HepG2 (cell line): ENCODE data around the gene BLVRA. TPM values are rescaled to one million over a fixed set of nuclear protein-coding genes. Genes with fewer than 3 reads are reported as not detected.

Experiments used
- GZF1 ChIP-seq: sonication (generic); formaldehyde crosslinking; IDR thresholded peaks from 2 replicates; pipeline ENCODE4 v1.5.1; 2020; ENCODE audit warnings: mild to moderate bottlenecking, missing genetic modification reagents
- HES4 ChIP-seq: sonication (generic); formaldehyde crosslinking; IDR thresholded peaks from 2 replicates; pipeline ENCODE4 v1.9.0; 2021; ENCODE audit warnings: mild to moderate bottlenecking, missing genetic modification reagents, borderline replicate concordance
- RBM39 ChIP-seq: fragments of 200-400 bp; formaldehyde crosslinking; IDR thresholded peaks from one replicate; pipeline ENCODE4 v1.6.1; 2018; ENCODE audit warnings: antibody characterized with exemption, mild to moderate bottlenecking, low read depth, low read length; ENCODE audit not compliant: poor library complexity, severe bottlenecking
- SOX13 ChIP-seq, 3 experiments: fragments of 450-650 bp in 1 of 3; sonication (generic) in 1 of 3; formaldehyde crosslinking in 1 of 3; IDR thresholded peaks in 2 of 3; conservative IDR thresholded peaks in 1 of 3; 2 replicates each; pipeline versions ENCODE4 v1.5.0 to v1.6.1; 2016 to 2020; ENCODE audit warnings: antibody characterized with exemption in 1 of 3, mild to moderate bottlenecking in 1 of 3, missing compliant biosample characterization in 1 of 3, missing genetic modification reagents in 1 of 3, moderate library complexity in 1 of 3
- STAG1 ChIP-seq: sonication (generic); formaldehyde crosslinking; IDR thresholded peaks from 2 replicates; pipeline ENCODE4 v1.4.0; 2020; ENCODE audit warnings: missing genetic modification reagents
- XBP1 ChIP-seq: sonication (generic); formaldehyde crosslinking; IDR thresholded peaks from 2 replicates; pipeline ENCODE4 v1.5.0; 2020; ENCODE audit warnings: missing genetic modification reagents
- ZFP62 ChIP-seq: sonication (generic); formaldehyde crosslinking; IDR thresholded peaks from 2 replicates; pipeline ENCODE4 v1.4.0; 2020; ENCODE audit warnings: missing genetic modification reagents
- ZNF326 ChIP-seq: sonication (generic); formaldehyde crosslinking; IDR thresholded peaks from 2 replicates; pipeline ENCODE4 v1.4.0; 2020; ENCODE audit warnings: missing genetic modification reagents, borderline replicate concordance
- ZNF761 ChIP-seq: sonication (generic); formaldehyde crosslinking; conservative IDR thresholded peaks from 2 replicates; pipeline ENCODE4 v1.4.0; 2020; ENCODE audit warnings: mild to moderate bottlenecking, missing genetic modification reagents
- polyA plus RNA-seq, 8 experiments: library from polyadenylated mRNA; depleted of rRNA in 3 of 8; stranded (reverse) in 7 of 8; unstranded in 1 of 8; fragments of >200 nt; fragmentation: Illumina TruSeq in 4 of 8; extraction: Trizol in 4 of 8; gene quantifications; 2 replicates each; pipeline versions ENCODE4 v1.2.1 to v1.2.3, GENCODE V29; 2011 to 2016; ENCODE audit warnings: low read depth in 4 of 8, missing spikeins in 1 of 8, mixed read lengths in 1 of 8; ENCODE audit not compliant: insufficient read depth in 1 of 8
- total RNA-seq, 5 experiments: library from RNA; depleted of rRNA; stranded (reverse); fragments of >200 nt; fragmentation: Illumina TruSeq; extraction: Trizol; gene quantifications; 2 replicates each; pipeline ENCODE4 v1.2.3, GENCODE V29; 2016; ENCODE audit warnings: low read depth in 1 of 5
- TF ChIP-seq, protein P1 (sequence below): sonication (generic); formaldehyde crosslinking; IDR thresholded peaks from 2 replicates; pipeline ENCODE4 v1.5.1; 2020; ENCODE audit warnings: missing genetic modification reagents, mild to moderate bottlenecking, borderline replicate concordance
- TF ChIP-seq, protein P2 (sequence below): sonication (generic); formaldehyde crosslinking; conservative IDR thresholded peaks from 2 replicates; pipeline ENCODE4 v1.4.0; 2020; ENCODE audit warnings: missing genetic modification reagents
- TF ChIP-seq, protein P3 (sequence below): IDR thresholded peaks from 2 replicates; pipeline ENCODE4 v1.6.1; 2012; ENCODE audit warnings: low read length, improper control_type of control experiment
- TF ChIP-seq, protein P4 (sequence below): sonication (generic); formaldehyde crosslinking; IDR thresholded peaks from 2 replicates; pipeline ENCODE4 v1.4.0; 2020; ENCODE audit warnings: missing genetic modification reagents
- TF ChIP-seq, protein P5 (sequence below): sonication (generic); formaldehyde crosslinking; conservative IDR thresholded peaks from 2 replicates; pipeline ENCODE4 v1.8.0; 2022; ENCODE audit warnings: mild to moderate bottlenecking, moderate library complexity, missing genetic modification reagents

Gene BLVRA
- total and polyA plus RNA-seq, 2 of the 13 experiments (the other 11 are each of a cell fraction or from before 2014, with no cell fraction given): 39.2 to 64.2 TPM

DNA sequence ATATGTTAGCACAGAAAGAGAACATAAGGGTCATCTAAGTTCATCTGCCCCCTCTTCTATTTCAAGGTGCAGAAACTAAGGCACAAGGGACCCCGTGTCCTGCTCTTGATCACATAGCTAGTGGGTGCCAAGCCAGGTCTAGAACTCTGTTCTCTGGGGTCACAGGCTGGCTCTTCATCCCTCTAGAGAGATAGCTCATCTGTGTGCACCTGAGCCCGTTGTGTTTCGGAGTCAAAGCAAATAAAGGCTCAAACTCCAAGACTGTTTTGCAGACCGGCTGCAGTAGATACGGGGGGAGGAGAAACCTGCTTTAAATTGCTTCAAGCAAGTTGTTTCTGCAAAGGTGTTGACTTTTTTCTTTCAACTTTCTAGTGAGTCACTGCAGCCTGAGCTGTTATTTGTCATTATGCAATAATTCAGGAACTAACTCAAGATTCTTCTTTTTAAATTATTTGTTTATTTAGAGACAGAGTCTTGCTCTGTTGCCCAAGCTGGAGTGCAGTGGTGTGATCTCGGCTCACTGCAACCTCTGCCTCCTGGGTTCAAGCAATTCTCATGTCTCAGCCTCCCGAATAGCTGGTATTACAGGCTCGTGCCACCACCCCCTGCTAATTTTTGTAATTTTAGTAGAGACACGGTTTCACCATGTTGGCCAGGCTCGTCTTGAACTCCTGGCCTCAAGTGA, 6.5 kb downstream of the BLVRA start (continued):
- TF ChIP-seq, protein P1, sequence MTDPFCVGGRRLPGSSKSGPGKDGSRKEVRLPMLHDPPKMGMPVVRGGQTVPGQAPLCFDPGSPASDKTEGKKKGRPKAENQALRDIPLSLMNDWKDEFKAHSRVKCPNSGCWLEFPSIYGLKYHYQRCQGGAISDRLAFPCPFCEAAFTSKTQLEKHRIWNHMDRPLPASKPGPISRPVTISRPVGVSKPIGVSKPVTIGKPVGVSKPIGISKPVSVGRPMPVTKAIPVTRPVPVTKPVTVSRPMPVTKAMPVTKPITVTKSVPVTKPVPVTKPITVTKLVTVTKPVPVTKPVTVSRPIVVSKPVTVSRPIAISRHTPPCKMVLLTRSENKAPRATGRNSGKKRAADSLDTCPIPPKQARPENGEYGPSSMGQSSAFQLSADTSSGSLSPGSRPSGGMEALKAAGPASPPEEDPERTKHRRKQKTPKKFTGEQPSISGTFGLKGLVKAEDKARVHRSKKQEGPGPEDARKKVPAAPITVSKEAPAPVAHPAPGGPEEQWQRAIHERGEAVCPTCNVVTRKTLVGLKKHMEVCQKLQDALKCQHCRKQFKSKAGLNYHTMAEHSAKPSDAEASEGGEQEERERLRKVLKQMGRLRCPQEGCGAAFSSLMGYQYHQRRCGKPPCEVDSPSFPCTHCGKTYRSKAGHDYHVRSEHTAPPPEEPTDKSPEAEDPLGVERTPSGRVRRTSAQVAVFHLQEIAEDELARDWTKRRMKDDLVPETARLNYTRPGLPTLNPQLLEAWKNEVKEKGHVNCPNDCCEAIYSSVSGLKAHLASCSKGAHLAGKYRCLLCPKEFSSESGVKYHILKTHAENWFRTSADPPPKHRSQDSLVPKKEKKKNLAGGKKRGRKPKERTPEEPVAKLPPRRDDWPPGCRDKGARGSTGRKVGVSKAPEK (CRISPR knock-in tag): no peak
- TF ChIP-seq, protein P2, sequence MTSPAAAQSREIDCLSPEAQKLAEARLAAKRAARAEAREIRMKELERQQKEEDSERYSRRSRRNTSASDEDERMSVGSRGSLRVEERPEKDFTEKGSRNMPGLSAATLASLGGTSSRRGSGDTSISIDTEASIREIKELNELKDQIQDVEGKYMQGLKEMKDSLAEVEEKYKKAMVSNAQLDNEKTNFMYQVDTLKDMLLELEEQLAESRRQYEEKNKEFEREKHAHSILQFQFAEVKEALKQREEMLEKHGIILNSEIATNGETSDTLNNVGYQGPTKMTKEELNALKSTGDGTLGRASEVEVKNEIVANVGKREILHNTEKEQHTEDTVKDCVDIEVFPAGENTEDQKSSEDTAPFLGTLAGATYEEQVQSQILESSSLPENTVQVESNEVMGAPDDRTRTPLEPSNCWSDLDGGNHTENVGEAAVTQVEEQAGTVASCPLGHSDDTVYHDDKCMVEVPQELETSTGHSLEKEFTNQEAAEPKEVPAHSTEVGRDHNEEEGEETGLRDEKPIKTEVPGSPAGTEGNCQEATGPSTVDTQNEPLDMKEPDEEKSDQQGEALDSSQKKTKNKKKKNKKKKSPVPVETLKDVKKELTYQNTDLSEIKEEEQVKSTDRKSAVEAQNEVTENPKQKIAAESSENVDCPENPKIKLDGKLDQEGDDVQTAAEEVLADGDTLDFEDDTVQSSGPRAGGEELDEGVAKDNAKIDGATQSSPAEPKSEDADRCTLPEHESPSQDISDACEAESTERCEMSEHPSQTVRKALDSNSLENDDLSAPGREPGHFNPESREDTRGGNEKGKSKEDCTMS (CRISPR knock-in tag): no peak
- no peak for TF ChIP-seq XBP1 (CRISPR knock-in tag)
- TF ChIP-seq RBM39: no peak
- TF ChIP-seq, protein P3, sequence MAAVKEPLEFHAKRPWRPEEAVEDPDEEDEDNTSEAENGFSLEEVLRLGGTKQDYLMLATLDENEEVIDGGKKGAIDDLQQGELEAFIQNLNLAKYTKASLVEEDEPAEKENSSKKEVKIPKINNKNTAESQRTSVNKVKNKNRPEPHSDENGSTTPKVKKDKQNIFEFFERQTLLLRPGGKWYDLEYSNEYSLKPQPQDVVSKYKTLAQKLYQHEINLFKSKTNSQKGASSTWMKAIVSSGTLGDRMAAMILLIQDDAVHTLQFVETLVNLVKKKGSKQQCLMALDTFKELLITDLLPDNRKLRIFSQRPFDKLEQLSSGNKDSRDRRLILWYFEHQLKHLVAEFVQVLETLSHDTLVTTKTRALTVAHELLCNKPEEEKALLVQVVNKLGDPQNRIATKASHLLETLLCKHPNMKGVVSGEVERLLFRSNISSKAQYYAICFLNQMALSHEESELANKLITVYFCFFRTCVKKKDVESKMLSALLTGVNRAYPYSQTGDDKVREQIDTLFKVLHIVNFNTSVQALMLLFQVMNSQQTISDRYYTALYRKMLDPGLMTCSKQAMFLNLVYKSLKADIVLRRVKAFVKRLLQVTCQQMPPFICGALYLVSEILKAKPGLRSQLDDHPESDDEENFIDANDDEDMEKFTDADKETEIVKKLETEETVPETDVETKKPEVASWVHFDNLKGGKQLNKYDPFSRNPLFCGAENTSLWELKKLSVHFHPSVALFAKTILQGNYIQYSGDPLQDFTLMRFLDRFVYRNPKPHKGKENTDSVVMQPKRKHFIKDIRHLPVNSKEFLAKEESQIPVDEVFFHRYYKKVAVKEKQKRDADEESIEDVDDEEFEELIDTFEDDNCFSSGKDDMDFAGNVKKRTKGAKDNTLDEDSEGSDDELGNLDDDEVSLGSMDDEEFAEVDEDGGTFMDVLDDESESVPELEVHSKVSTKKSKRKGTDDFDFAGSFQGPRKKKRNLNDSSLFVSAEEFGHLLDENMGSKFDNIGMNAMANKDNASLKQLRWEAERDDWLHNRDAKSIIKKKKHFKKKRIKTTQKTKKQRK: no peak
- TF ChIP-seq HES4 (CRISPR knock-in tag): no peak
- TF ChIP-seq GZF1 (CRISPR knock-in tag): no peak
- TF ChIP-seq ZNF761 (CRISPR knock-in tag): no peak
- TF ChIP-seq, protein P4, sequence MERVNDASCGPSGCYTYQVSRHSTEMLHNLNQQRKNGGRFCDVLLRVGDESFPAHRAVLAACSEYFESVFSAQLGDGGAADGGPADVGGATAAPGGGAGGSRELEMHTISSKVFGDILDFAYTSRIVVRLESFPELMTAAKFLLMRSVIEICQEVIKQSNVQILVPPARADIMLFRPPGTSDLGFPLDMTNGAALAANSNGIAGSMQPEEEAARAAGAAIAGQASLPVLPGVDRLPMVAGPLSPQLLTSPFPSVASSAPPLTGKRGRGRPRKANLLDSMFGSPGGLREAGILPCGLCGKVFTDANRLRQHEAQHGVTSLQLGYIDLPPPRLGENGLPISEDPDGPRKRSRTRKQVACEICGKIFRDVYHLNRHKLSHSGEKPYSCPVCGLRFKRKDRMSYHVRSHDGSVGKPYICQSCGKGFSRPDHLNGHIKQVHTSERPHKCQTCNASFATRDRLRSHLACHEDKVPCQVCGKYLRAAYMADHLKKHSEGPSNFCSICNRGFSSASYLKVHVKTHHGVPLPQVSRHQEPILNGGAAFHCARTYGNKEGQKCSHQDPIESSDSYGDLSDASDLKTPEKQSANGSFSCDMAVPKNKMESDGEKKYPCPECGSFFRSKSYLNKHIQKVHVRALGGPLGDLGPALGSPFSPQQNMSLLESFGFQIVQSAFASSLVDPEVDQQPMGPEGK: peak; percentile 70
- TF ChIP-seq, protein P5, sequence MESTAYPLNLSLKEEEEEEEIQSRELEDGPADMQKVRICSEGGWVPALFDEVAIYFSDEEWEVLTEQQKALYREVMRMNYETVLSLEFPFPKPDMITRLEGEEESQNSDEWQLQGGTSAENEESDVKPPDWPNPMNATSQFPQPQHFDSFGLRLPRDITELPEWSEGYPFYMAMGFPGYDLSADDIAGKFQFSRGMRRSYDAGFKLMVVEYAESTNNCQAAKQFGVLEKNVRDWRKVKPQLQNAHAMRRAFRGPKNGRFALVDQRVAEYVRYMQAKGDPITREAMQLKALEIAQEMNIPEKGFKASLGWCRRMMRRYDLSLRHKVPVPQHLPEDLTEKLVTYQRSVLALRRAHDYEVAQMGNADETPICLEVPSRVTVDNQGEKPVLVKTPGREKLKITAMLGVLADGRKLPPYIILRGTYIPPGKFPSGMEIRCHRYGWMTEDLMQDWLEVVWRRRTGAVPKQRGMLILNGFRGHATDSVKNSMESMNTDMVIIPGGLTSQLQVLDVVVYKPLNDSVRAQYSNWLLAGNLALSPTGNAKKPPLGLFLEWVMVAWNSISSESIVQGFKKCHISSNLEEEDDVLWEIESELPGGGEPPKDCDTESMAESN (CRISPR knock-in tag): no peak
- no peak for TF ChIP-seq STAG1 (CRISPR knock-in tag)
- no peak for TF ChIP-seq ZNF326
- no peak for TF ChIP-seq SOX13 (IDR thresholded peaks at IDR 0.05)
- TF ChIP-seq SOX13 (CRISPR knock-in tag; conservative IDR thresholded peaks at IDR 0.05 in 1 of 2, IDR thresholded peaks at IDR 0.05 in 1 of 2): peak in 1 of 2 experiments; percentile 61; a peak in 2 of 4 replicates
- no peak for TF ChIP-seq ZFP62
